ENCODE data around the gene CLCN6. TPM values are rescaled to one million over a fixed set of nuclear protein-coding genes. Genes with fewer than 3 reads are reported as not detected.

CLCN6 gene
- total and polyA plus RNA-seq, 2 donors, result 9.9 to 13.7 TPM

DNA sequence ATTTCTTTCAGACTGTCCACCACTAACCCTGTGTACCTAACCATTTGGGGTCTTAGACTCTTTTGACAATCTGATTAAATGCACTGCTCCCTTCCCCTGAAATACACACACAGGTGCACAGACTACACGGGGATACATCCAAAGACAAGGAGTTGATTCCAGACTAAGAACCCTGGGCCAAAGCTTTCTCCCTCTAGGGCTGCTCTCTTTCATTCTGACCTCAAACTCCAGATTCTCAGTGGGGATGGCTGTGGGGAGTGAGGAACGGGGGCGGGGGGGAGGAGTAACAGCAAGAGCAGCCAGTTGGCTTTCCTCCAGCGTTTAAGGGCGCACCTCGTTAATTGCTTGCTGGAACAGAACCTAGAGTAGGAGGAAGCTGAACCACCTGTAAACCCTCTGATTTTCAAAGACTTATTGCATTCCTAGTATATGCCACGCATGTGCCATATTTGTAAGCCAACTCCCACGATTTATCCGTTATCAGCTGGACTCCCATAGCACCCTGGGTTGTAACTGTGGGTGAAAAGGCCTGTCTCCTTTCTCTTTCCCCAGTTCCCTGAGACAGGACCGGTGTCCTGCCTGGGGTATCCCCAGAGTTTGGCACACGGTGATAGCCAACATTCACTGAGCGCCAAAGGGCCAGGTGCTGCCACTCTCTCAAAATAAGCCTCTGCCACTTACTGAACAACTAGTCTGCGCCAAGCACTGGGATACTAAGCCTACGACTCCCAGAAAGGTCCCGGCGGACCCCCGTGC is 1.1 kb upstream of the CLCN6 start:
- WGBS, result 3% methylated on average over 17 of the region's 17 CpGs
- Histone ChIP-seq H3K36me3 (ENCODE audit: insufficient read depth) (peaks cover 2% of the 10 kb centered on the region), H3K4me3 (ENCODE audit: low read depth, low read length) (peak overlapping the region; percentile 59), H3K27ac (ENCODE audit: low read depth) (peak overlapping the region; percentile 96), H3K4me1 (ENCODE audit: insufficient read depth) (peaks cover 3% of the 10 kb centered on the region)
- DNase-seq (ENCODE audit: extremely low spot score), result peak; percentile 31

GRCh38 chr1:11806307-11806936 is 431 bp downstream of the CLCN6 start:
- H3K4me3 ChIP-seq (ENCODE audit: low read depth, low read length), result peak overlapping the region; percentile 65
- peaks cover 3% of the 10 kb centered on the region for H3K4me1 ChIP-seq (ENCODE audit: insufficient read depth)
- no peaks in the 10 kb centered on the region for H3K36me3 ChIP-seq (ENCODE audit: insufficient read depth)
- peak overlapping the region; percentile 85 for H3K27ac ChIP-seq (ENCODE audit: low read depth)
- WGBS, result under 1% methylated on average over 20 of the region's 20 CpGs
- DNase-seq (ENCODE audit: extremely low spot score), result no peak

GRCh38 chr1:11807133-11807532 is 1.1 kb downstream of the CLCN6 start:
- peak overlapping the region; percentile 65 for H3K4me3 ChIP-seq (ENCODE audit: low read depth, low read length)
- no peak overlapping the region for H3K27ac ChIP-seq (ENCODE audit: low read depth)
- no peaks in the 10 kb centered on the region for H3K36me3 ChIP-seq (ENCODE audit: insufficient read depth)
- peaks cover 3% of the 10 kb centered on the region for H3K4me1 ChIP-seq (ENCODE audit: insufficient read depth)
- 63% methylated on average over 2 of the region's 2 CpGs for WGBS
- no peak for DNase-seq (ENCODE audit: extremely low spot score)

GRCh38 chr1:11813021-11813420 is 7.0 kb downstream of the CLCN6 start:
- no peaks in the 10 kb centered on the region for H3K4me1 ChIP-seq (ENCODE audit: insufficient read depth)
- H3K36me3 ChIP-seq (ENCODE audit: insufficient read depth), result no peaks in the 10 kb centered on the region
- H3K27ac ChIP-seq (ENCODE audit: low read depth), result no peak overlapping the region
- no peak for DNase-seq (ENCODE audit: extremely low spot score)
- WGBS, result 87% methylated on average over 5 of the region's 5 CpGs
- no peak overlapping the region for H3K4me3 ChIP-seq (ENCODE audit: low read depth, low read length)

- Histone ChIP-seq H3K36me3 (ENCODE audit: insufficient read depth) (peaks cover 1% of the 10 kb centered on the region), H3K27ac (ENCODE audit: low read depth) (no peak overlapping the region), H3K4me1 (ENCODE audit: insufficient read depth) (no peaks in the 10 kb centered on the region), H3K4me3 (ENCODE audit: low read depth, low read length) (no peak overlapping the region)
- WGBS, result 92% methylated on average over 12 of the region's 12 CpGs
- DNase-seq (ENCODE audit: extremely low spot score), result no peak
Observed at GRCh38 chr1:11817192-11817591, 11.2 kb downstream of the CLCN6 start.

GRCh38 chr1:11822091-11822490 is 16.1 kb downstream of the CLCN6 start:
- no peak for DNase-seq (ENCODE audit: extremely low spot score)
- Histone ChIP-seq H3K36me3 (ENCODE audit: insufficient read depth) (peaks cover 2% of the 10 kb centered on the region), H3K4me3 (ENCODE audit: low read depth, low read length) (no peak overlapping the region), H3K27ac (ENCODE audit: low read depth) (no peak overlapping the region), H3K4me1 (ENCODE audit: insufficient read depth) (no peaks in the 10 kb centered on the region)
- 87% methylated on average over 3 of the region's 3 CpGs for WGBS

DNA sequence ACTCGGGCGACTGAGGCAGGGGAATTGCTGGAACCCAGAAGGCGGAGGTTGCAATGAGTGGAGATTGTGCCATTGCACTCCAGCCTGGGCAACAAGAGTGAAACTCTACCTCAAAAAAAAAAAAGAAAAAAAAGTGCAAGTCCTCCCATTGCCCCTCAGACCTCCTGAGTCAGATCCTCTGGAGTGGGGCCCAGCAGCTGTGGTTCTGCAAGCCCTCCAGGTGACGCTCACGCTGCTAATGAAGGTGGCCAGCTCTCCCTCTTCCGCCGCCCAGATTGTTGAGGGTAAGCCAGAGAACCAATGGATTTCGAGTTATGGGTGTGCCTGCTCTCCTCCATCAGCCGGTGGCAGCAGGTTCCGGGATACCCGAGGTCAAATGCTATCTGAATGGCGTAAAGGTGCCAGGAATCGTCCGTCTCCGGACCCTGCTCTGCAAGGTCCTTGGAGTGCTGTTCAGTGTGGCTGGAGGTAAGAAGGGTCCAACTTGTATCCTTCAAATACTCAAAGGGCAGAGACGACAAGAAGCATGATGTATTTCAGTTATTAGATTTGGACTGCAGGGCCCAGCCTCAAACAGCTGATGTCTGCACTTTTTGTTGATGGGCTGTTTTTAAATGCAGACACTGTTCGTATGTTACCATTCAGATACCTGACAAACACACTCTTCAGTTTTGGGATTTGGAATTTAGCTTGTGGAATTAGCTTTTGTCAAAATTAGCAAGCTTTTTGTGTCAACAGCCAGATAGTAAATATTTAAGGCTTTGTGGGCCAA is 17.6 kb downstream of the CLCN6 start:
- DNase-seq (ENCODE audit: extremely low spot score), result no peak
- 89% methylated on average over 17 of the region's 17 CpGs for WGBS
- no peak overlapping the region for H3K4me3 ChIP-seq (ENCODE audit: low read depth, low read length)
- H3K36me3 ChIP-seq (ENCODE audit: insufficient read depth), result peaks cover 2% of the 10 kb centered on the region
- no peaks in the 10 kb centered on the region for H3K4me1 ChIP-seq (ENCODE audit: insufficient read depth)
- no peak overlapping the region for H3K27ac ChIP-seq (ENCODE audit: low read depth)

DNA sequence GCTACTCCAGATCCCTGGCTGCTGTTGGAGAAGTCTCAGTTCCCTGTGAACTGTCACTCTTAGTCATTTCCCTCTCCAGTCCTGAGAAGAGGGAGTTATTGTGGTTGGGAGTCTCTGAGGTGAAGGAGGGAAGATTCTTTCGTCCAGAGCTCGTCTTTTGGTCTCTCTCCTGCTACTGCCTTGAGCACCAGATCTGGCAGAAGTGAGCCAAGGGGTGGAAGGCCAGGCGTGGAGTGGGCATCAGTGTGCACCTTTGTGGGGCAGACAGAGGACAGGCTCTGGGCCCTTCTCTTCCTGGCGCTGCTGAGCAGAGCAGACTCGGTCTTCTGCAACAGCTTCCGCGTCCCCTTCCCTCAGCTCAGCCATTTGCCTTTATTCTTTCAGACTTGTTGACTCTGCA is 19.1 kb downstream of the CLCN6 start:
- no peak overlapping the region for H3K4me3 ChIP-seq (ENCODE audit: low read depth, low read length)
- WGBS, result 91% methylated on average over 7 of the region's 7 CpGs
- H3K27ac ChIP-seq (ENCODE audit: low read depth), result no peak overlapping the region
- H3K36me3 ChIP-seq (ENCODE audit: insufficient read depth), result peaks cover 2% of the 10 kb centered on the region
- no peak for DNase-seq (ENCODE audit: extremely low spot score)
- H3K4me1 ChIP-seq (ENCODE audit: insufficient read depth), result no peaks in the 10 kb centered on the region

DNA sequence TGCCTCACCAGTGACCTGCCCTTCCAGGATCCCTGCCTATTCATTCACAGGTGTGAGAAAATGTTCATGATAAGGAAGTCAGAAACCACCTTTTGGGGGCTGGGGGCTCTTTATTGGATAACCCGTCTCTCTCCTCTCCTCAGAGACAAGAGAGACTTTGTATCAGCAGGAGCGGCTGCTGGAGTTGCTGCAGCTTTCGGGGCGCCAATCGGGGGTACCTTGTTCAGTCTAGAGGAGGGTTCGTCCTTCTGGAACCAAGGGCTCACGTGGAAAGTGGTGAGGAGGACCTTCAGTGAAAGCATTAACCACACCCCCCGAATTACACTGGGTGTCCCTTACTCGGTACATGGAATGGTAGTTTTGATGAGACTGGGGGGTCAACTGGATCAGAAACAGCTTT is 21.0 kb downstream of the CLCN6 start:
- H3K4me1 ChIP-seq (ENCODE audit: insufficient read depth), result no peaks in the 10 kb centered on the region
- peaks cover 2% of the 10 kb centered on the region for H3K36me3 ChIP-seq (ENCODE audit: insufficient read depth)
- no peak for DNase-seq (ENCODE audit: extremely low spot score)
- 93% methylated on average over 9 of the region's 9 CpGs for WGBS
- no peak overlapping the region for H3K27ac ChIP-seq (ENCODE audit: low read depth)
- no peak overlapping the region for H3K4me3 ChIP-seq (ENCODE audit: low read depth, low read length)

DNA sequence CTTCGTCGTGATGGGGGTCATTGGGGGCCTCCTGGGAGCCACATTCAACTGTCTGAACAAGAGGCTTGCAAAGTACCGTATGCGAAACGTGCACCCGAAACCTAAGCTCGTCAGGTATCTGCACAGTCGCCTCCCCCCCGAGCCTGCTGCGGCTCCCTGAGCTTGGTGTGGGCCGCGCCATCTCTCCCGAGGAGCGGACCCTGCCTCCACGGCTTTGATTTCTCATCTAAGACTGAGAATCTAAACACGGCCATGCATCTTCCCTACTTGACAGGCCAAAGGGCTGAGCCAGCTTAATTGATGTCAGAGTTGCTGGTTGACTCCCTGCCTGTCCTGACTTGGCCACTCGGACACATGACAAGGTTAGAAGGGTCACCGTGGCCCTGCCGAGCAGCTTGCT is 22.5 kb downstream of the CLCN6 start:
- DNase-seq (ENCODE audit: extremely low spot score), result no peak
- Histone ChIP-seq H3K4me1 (ENCODE audit: insufficient read depth) (no peaks in the 10 kb centered on the region), H3K4me3 (ENCODE audit: low read depth, low read length) (no peak overlapping the region), H3K36me3 (ENCODE audit: insufficient read depth) (no peaks in the 10 kb centered on the region), H3K27ac (ENCODE audit: low read depth) (no peak overlapping the region)
- 93% methylated on average over 19 of the region's 19 CpGs for WGBS

GRCh38 chr1:11831945-11832725 is 26.1 kb downstream of the CLCN6 start:
- Histone ChIP-seq H3K27ac (ENCODE audit: low read depth) (no peak overlapping the region), H3K4me3 (ENCODE audit: low read depth, low read length) (no peak overlapping the region), H3K4me1 (ENCODE audit: insufficient read depth) (no peaks in the 10 kb centered on the region), H3K36me3 (ENCODE audit: insufficient read depth) (peaks cover 6% of the 10 kb centered on the region)
- 87% methylated on average over 9 of the region's 9 CpGs for WGBS
- no peak for DNase-seq (ENCODE audit: extremely low spot score)

DNA sequence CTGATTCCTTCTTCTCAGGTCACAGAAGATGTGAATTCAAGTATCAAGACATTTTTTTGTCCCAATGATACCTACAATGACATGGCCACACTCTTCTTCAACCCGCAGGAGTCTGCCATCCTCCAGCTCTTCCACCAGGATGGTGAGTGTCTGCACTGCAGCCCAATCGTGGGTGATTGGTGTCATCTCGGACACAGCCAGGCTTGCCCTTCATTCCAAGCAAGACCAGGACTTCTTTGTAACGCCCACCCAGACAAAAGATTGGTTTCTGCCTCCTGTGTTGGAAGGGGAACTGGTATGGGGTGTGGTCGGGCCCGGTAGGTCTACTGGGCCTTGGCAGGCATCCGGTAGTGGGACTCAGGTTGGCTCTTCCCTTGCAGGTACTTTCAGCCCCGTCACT is 27.5 kb downstream of the CLCN6 start:
- Histone ChIP-seq H3K4me3 (ENCODE audit: low read depth, low read length) (no peak overlapping the region), H3K36me3 (ENCODE audit: insufficient read depth) (peaks cover 11% of the 10 kb centered on the region), H3K27ac (ENCODE audit: low read depth) (no peak overlapping the region), H3K4me1 (ENCODE audit: insufficient read depth) (no peaks in the 10 kb centered on the region)
- WGBS, result 92% methylated on average over 8 of the region's 8 CpGs
- DNase-seq (ENCODE audit: extremely low spot score), result no peak

DNA sequence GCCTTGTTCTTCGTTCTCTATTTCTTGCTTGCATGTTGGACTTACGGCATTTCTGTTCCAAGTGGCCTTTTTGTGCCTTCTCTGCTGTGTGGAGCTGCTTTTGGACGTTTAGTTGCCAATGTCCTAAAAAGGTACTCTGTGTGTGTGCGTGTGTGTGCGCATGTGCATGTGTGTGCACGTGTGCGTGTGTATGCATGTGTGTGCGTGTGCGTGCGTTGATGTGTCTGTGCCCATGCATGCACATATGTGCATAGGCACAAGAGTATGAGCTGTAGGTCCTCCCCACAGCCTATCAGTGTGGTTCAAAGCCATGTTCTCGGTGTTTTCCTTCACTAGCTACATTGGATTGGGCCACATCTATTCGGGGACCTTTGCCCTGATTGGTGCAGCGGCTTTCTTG is 27.9 kb downstream of the CLCN6 start:
- 93% methylated on average over 13 of the region's 13 CpGs for WGBS

More for the DNA sequence above, 27.9 kb downstream of the CLCN6 start:
- no peak overlapping the region for H3K4me3 ChIP-seq (ENCODE audit: low read depth, low read length)
- DNase-seq (ENCODE audit: extremely low spot score), result no peak
- peaks cover 11% of the 10 kb centered on the region for H3K36me3 ChIP-seq (ENCODE audit: insufficient read depth)
- H3K27ac ChIP-seq (ENCODE audit: low read depth), result no peak overlapping the region
- no peaks in the 10 kb centered on the region for H3K4me1 ChIP-seq (ENCODE audit: insufficient read depth)

Measured in urinary bladder (tissue), 4 donors.